Neuron (in vitro differentiated cells): Measurements from ENCODE around the gene IQCB1.
A peak's percentile ranks its signal among the peaks of the same experiment; 100 is the strongest.
"Not testable (repeated sequence)": the region's sequence is repeated elsewhere in the genome, so short reads cannot be mapped to it uniquely, and the experiment has no call there.

Source experiments
- H2AFZ ChIP-seq: one replicate; pipeline ENCODE4 v1.6.1; 2013; ENCODE audit warnings: low read depth, mild to moderate bottlenecking, inconsistent platforms, low read length, moderate library complexity
- H3K27me3 ChIP-seq: one replicate; pipeline ENCODE4 v1.6.1; 2013; ENCODE audit warnings: low read length; ENCODE audit not compliant: insufficient read depth
- H3K36me3 ChIP-seq: one replicate; pipeline ENCODE4 v1.6.1; 2013; ENCODE audit warnings: low read length; ENCODE audit not compliant: insufficient read depth
- H3K4me1 ChIP-seq: one replicate; pipeline ENCODE4 v1.6.1; 2013; ENCODE audit warnings: low read length; ENCODE audit not compliant: insufficient read depth
- H3K4me3 ChIP-seq: 2 replicates; pipeline ENCODE4 v1.5.1; 2013; ENCODE audit warnings: mild to moderate bottlenecking, low read length, moderate library complexity
- H3K9me3 ChIP-seq: one replicate; pipeline ENCODE4 v1.6.1; 2013; ENCODE audit warnings: low read length

IQCB1 gene

DNA sequence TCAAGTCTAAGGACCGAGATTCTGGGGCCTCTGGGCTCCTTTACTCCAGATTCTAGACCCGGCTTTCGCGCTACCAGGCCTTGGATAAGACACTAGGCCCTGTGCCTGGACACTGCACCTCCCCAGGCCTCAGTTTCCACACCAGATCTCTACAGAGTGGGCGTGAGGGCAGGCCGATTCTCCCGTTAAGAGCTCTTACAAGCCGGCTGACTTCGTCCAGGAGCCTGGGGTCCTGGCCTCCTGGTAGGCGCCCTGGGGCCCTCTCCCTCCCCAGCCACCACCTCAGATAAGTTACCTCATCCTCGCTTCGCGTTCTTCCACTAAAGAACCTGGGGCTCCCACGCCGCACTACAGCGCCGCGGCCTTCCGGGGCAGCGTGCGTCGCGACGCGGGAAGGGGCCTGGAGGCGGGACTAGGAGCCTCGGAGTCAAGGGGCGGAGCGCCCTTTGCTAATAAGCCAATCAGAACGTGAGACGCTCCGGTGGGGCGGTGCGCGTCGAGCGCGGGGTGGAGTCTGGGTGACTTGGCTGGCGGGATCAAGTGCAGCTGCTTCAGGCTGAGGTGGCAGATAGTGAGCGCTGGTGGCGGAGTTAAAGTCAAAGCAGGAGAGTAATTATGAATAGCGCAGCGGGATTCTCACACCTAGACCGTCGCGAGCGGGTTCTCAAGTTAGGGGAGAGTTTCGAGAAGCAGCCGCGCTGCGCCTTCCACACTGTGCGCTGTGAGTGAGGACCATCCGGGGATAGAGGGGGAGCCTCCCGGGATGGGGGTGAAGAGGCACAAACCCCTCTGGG lies at the start of gene IQCB1, which contains the start of gene EAF2:
IQCB1 (minus strand) TSS at position 390 of the 794 bp plus-strand sequence. CDS start 6,100 bp downstream, outside the sequence.
EAF2 (plus strand) TSS at position 539 of the 794 bp plus-strand sequence; CDS start at position 616, 77 bp downstream.
- peak within 1 kb of the TSS; percentile 86 for H2AFZ ChIP-seq
- peak within 1 kb of the TSS; percentile 93 for H3K4me3 ChIP-seq
- H3K36me3 ChIP-seq, result peaks cover 27% of the 10 kb centered on the region
- H3K9me3 ChIP-seq, result no peaks in the 10 kb centered on the region
- no peaks in the 10 kb centered on the region for H3K27me3 ChIP-seq
- peaks cover 18% of the 10 kb centered on the region for H3K4me1 ChIP-seq

GRCh38 chr3:121883507-121883906 lies 48.6 kb upstream of the IQCB1 start:
- Histone ChIP-seq H2AFZ (no peak overlapping the region), H3K36me3 (no peaks in the 10 kb centered on the region), H3K4me1 (no peaks in the 10 kb centered on the region), H3K27me3 (no peaks in the 10 kb centered on the region), H3K9me3 (no peaks in the 10 kb centered on the region), H3K4me3 (no peak overlapping the region)

- Histone ChIP-seq H3K4me3 (no peak overlapping the region), H3K27me3 (no peaks in the 10 kb centered on the region), H3K4me1 (no peaks in the 10 kb centered on the region), H3K36me3 (peaks cover 2% of the 10 kb centered on the region), H2AFZ (no peak overlapping the region), H3K9me3 (no peaks in the 10 kb centered on the region)
Measured at GRCh38 chr3:121878411-121878810, 43.6 kb upstream of the IQCB1 start.

- peaks cover 6% of the 10 kb centered on the region for H3K36me3 ChIP-seq
- H3K4me1 ChIP-seq, result no peaks in the 10 kb centered on the region
- H2AFZ ChIP-seq, result no peak overlapping the region
- no peaks in the 10 kb centered on the region for H3K9me3 ChIP-seq
- no peak overlapping the region for H3K4me3 ChIP-seq
- H3K27me3 ChIP-seq, result no peaks in the 10 kb centered on the region
Measured at GRCh38 chr3:121871430-121871829, 36.6 kb upstream of the IQCB1 start.

DNA sequence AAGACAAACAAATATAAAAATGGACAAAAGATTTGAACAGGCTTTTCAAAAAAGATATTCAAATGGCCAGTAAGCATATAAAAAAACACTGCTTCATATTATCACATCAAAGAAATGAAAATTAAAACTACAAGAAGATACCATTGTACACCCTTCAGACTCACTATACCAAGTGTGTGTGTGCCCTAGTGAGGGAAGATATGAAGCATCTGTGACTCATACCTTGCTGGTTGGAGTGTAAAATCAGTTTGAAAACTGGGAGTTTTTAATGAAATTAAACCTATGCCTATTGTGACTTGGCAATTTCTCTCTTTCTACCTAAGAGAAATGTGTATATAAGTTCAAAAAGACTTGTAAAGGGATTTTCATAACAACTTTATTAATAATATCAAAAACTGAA lies 35.9 kb upstream of the IQCB1 start:
- Histone ChIP-seq H2AFZ (no peak overlapping the region), H3K4me1 (no peaks in the 10 kb centered on the region), H3K36me3 (peaks cover 6% of the 10 kb centered on the region), H3K4me3 (no peak overlapping the region), H3K27me3 (no peaks in the 10 kb centered on the region), H3K9me3 (peaks cover 3% of the 10 kb centered on the region)

- H2AFZ ChIP-seq, result no peak overlapping the region
- no peak overlapping the region for H3K4me3 ChIP-seq
- no peaks in the 10 kb centered on the region for H3K4me1 ChIP-seq
- H3K27me3 ChIP-seq, result no peaks in the 10 kb centered on the region
- H3K9me3 ChIP-seq, result peaks cover 3% of the 10 kb centered on the region
- peaks cover 6% of the 10 kb centered on the region for H3K36me3 ChIP-seq
Measured at GRCh38 chr3:121869736-121870135, 34.9 kb upstream of the IQCB1 start.

- Histone ChIP-seq H2AFZ (no peak overlapping the region), H3K9me3 (peaks cover 8% of the 10 kb centered on the region), H3K4me1 (no peaks in the 10 kb centered on the region), H3K36me3 (no peaks in the 10 kb centered on the region), H3K4me3 (no peak overlapping the region), H3K27me3 (no peaks in the 10 kb centered on the region)
Measured at GRCh38 chr3:121863801-121864200, 28.9 kb upstream of the IQCB1 start.

DNA sequence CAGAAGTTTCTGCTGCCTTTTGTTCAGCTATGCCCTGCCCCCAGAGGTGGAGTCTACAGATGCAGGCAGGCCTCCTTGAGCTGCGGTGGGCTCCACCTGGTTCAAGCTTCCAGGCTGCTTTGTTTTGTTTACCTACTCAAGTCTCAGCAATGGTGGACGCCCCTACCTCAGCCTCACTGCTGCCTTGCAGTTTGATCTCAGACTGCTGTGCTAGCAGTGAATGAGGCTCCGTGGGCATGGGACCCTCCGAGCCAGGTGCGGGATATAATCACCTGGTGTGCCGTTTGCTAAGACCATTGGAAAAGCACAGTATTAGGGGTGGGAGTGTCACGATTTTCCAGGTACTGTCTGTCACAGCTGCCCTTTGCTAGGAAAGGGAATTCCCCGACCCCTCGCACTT lies 28.4 kb upstream of the IQCB1 start:
- not testable (repeated sequence) for H2AFZ ChIP-seq, H3K27me3 ChIP-seq, H3K36me3 ChIP-seq, H3K4me3 ChIP-seq, H3K4me1 ChIP-seq, H3K9me3 ChIP-seq

GRCh38 chr3:121857778-121858177 lies 22.9 kb upstream of the IQCB1 start:
- not testable (repeated sequence) for H3K4me3 ChIP-seq

DNA sequence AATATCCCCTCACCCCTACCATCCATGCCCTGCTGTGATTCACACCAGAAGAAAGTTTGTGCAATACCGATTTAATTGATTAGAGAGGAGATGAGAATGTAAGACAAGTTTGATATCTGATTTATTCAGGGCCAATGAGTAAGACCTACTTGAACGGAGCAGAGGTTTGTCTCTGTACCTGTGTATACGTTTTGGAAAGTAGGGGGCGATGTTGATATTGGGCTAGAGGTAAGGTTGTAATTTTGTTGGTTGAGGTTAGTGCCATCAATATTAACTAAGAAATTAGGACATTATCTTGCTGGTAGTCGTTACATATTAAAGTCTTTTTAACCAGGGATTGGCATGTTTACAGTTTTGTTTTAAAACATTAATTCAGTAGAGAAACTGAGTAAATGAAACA lies 20.7 kb upstream of the IQCB1 start:
- no peaks in the 10 kb centered on the region for H3K9me3 ChIP-seq
- H3K4me3 ChIP-seq, result no peak overlapping the region
- no peaks in the 10 kb centered on the region for H3K4me1 ChIP-seq
- no peaks in the 10 kb centered on the region for H3K36me3 ChIP-seq
- no peak overlapping the region for H2AFZ ChIP-seq
- no peaks in the 10 kb centered on the region for H3K27me3 ChIP-seq

More at GRCh38 chr3:121857778-121858177, 22.9 kb upstream of the IQCB1 start:
- H3K9me3 ChIP-seq, H3K36me3 ChIP-seq, H3K4me1 ChIP-seq, H2AFZ ChIP-seq, H3K27me3 ChIP-seq: not testable (repeated sequence)

DNA sequence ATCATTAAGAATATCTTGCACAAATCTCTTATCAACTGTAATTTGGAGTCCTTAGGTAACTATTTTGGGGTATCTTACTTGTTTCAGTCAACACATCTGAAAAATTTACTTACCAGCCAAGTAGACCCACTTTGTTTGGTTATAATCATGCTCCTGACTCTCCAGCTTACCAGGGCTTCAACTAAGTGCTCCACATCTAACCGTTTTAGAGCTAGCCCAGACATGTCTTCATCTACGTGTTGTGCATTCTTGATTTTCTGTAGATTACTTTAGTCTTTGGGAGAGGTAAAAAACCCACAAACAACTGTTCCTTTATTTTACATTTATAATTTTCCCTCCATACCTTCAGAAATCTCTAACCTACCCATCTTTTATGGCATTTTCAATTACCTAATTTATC lies 17.4 kb upstream of the IQCB1 start:
- H3K36me3 ChIP-seq, result no peaks in the 10 kb centered on the region
- H3K4me3 ChIP-seq, result no peak overlapping the region

DNA sequence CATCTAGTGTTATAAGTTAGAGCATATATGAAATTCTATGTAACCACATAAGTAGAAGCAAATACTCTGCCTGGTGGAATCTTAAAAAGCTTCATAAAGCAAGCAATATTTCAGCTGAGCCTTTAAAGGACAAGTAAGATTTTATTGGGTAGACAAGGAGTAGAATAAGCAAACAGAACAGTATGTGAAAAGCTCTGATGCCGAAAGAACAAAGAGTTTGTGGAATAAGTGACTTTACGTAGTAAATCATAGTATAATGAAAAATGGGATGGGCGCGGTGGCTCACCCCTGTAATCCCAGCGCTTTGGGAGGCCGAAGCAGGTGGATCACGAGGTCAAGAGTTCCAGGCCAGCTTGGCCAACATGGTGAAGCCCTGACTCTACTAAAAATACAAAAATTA lies 10.0 kb upstream of the IQCB1 start:
- H3K9me3 ChIP-seq, result peaks cover 3% of the 10 kb centered on the region
- no peaks in the 10 kb centered on the region for H3K27me3 ChIP-seq
- no peaks in the 10 kb centered on the region for H3K36me3 ChIP-seq
- H2AFZ ChIP-seq, result no peak overlapping the region
- H3K4me1 ChIP-seq, result peaks cover 4% of the 10 kb centered on the region
- no peak overlapping the region for H3K4me3 ChIP-seq

More for the DNA sequence above, 17.4 kb upstream of the IQCB1 start:
- no peaks in the 10 kb centered on the region for H3K27me3 ChIP-seq
- H3K9me3 ChIP-seq, result no peaks in the 10 kb centered on the region
- H2AFZ ChIP-seq, result no peak overlapping the region
- H3K4me1 ChIP-seq, result no peaks in the 10 kb centered on the region

DNA sequence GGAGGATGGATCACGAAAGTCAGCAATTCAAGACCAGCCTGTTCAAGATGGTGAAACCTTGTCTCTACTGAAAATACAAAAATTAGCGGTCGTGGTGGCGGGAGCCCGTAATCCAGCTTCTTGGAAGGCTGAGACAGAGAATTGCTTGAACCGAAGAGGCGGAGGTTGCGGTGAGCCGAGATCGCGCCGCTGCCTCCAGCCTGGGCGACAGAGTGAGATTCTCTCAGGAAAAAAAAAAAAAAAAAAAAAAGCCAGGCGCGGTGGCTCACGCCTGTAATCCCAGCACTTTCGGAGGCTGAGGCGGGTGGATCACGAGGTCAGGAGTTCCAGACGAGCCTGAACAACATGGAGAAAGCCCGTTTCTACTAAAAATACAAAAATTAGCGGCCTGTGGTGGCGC lies 5.1 kb upstream of the IQCB1 start:
- H3K27me3 ChIP-seq, result no peaks in the 10 kb centered on the region
- peaks cover 1% of the 10 kb centered on the region for H3K9me3 ChIP-seq
- H3K4me1 ChIP-seq, result peaks cover 7% of the 10 kb centered on the region
- no peak overlapping the region for H2AFZ ChIP-seq
- no peaks in the 10 kb centered on the region for H3K36me3 ChIP-seq
- H3K4me3 ChIP-seq, result no peak overlapping the region

DNA sequence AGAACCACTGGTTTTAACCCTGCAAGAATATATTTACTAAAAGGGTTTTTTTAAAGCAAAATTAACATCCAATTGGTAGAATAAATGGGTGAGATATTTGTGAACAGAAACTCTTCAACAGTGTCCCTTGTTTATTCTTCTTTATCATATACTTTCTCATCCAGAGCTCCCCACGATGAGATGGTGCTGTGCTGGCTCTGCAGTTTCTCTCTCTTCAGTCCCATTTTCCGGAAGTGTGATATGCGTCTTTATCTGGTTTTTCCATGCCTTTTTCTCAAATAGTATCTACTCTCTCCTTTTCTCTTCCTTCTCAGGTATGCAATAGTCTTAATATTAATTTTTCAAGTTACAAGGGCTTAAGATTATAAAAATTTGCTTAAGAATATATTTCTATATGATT lies 1.6 kb upstream of the IQCB1 start:
- peaks cover 18% of the 10 kb centered on the region for H3K4me1 ChIP-seq
- H3K9me3 ChIP-seq, result no peaks in the 10 kb centered on the region
- H3K4me3 ChIP-seq, result no peak overlapping the region
- peaks cover 17% of the 10 kb centered on the region for H3K36me3 ChIP-seq
- no peaks in the 10 kb centered on the region for H3K27me3 ChIP-seq
- no peak overlapping the region for H2AFZ ChIP-seq
